Adrenal gland (tissue), 5 donors: ENCODE data around the gene HOTAIR.

Source experiments
- POLR2A ChIP-seq, 2 donors: fragments of 450-650 bp; IDR thresholded peaks; one replicate each; pipeline ENCODE4 v1.6.1; 2017; ENCODE audit warnings: antibody characterized with exemption in 2 of 2, mild to moderate bottlenecking in 2 of 2, moderate library complexity in 1 of 2
- TF ChIP-seq, protein P1 (sequence below), 6 experiments: fragments of 450-650 bp in 4 of 6; fragments of 200-600 bp in 2 of 6; sonication (generic) in 1 of 6; IDR thresholded peaks; 1 replicate in 5 of 6; 2 replicates in 1 of 6; pipeline versions ENCODE4 v1.5.1 to v1.8.0; 2016 to 2021; ENCODE audit warnings: antibody characterized with exemption in 6 of 6, mild to moderate bottlenecking in 2 of 6, moderate library complexity in 1 of 6
- donor health status: DM: no; HTN: no; CAD: no.

DNA sequence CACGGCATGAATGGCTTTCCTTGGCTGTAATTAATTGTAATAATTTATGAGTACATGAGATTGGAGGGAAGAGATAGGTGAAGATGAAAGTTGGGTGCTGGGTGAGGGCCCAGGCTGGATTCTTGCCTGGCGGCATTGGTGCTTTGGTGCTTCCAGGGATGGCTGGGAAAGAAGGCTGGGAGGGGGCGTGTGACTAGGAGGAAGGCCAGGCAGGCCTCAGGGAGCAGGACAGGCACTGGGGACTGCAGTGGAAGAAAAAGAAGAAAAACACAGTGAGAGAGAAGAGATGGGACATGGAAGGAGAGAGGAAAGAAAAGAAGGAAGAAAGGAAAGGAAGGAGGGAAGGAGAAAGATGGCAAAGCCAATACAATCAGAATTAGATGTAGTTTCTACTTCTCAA is 28.9 kb upstream of the HOTAIR start:
- TF ChIP-seq, protein P1, sequence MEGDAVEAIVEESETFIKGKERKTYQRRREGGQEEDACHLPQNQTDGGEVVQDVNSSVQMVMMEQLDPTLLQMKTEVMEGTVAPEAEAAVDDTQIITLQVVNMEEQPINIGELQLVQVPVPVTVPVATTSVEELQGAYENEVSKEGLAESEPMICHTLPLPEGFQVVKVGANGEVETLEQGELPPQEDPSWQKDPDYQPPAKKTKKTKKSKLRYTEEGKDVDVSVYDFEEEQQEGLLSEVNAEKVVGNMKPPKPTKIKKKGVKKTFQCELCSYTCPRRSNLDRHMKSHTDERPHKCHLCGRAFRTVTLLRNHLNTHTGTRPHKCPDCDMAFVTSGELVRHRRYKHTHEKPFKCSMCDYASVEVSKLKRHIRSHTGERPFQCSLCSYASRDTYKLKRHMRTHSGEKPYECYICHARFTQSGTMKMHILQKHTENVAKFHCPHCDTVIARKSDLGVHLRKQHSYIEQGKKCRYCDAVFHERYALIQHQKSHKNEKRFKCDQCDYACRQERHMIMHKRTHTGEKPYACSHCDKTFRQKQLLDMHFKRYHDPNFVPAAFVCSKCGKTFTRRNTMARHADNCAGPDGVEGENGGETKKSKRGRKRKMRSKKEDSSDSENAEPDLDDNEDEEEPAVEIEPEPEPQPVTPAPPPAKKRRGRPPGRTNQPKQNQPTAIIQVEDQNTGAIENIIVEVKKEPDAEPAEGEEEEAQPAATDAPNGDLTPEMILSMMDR (IDR thresholded peaks at IDR 0.05), result no peak
- no peak for TF ChIP-seq POLR2A (IDR thresholded peaks at IDR 0.05)
